IPS-NIHi7 (cell line): ENCODE data around the gene TSPEAR.

Source experiments
- DNase-seq: peaks from one replicate; pipeline ENCODE4 v3.0.0; 2012; ENCODE audit warnings: mixed read lengths; ENCODE audit errors: extremely low spot score

The TSPEAR gene

GRCh38 chr21:44515359-44516165 lies 195.8 kb downstream of the TSPEAR start:
- no peak for DNase-seq

- no peak for DNase-seq
Measured at GRCh38 chr21:44514746-44515358, 196.5 kb downstream of the TSPEAR start.

- DNase-seq: no peak
Measured at GRCh38 chr21:44514218-44514520, 197.2 kb downstream of the TSPEAR start.

- DNase-seq: no peak
Measured at GRCh38 chr21:44513389-44514217, 197.8 kb downstream of the TSPEAR start.

GRCh38 chr21:44512496-44513388 lies 198.6 kb downstream of the TSPEAR start:
- no peak for DNase-seq

GRCh38 chr21:44511938-44512275 lies 199.5 kb downstream of the TSPEAR start:
- no peak for DNase-seq

- DNase-seq: no peak
Measured at GRCh38 chr21:44511219-44511937, 200.0 kb downstream of the TSPEAR start.

GRCh38 chr21:44510508-44511218 lies 200.7 kb downstream of the TSPEAR start:
- DNase-seq: peak; percentile 88

GRCh38 chr21:44510109-44510507 lies 201.3 kb downstream of the TSPEAR start:
- no peak for DNase-seq

GRCh38 chr21:44509539-44509938 lies 201.8 kb downstream of the TSPEAR start:
- no peak for DNase-seq

GRCh38 chr21:44508711-44509445 lies 202.5 kb downstream of the TSPEAR start:
- DNase-seq: no peak

GRCh38 chr21:44508426-44508710 lies 203.0 kb downstream of the TSPEAR start:
- no peak for DNase-seq

- DNase-seq: no peak
Measured at GRCh38 chr21:44507673-44508425, 203.5 kb downstream of the TSPEAR start.

- DNase-seq: no peak
Measured at GRCh38 chr21:44506279-44507255, 204.8 kb downstream of the TSPEAR start.

GRCh38 chr21:44505673-44506278 lies 205.6 kb downstream of the TSPEAR start:
- no peak for DNase-seq

- DNase-seq: no peak
Measured at GRCh38 chr21:44503901-44504399, 207.4 kb downstream of the TSPEAR start.
